Prostate gland (tissue), 2 donors: ENCODE measurements around the gene TBC1D7. TPM values are rescaled to one million over a fixed set of nuclear protein-coding genes. Genes with fewer than 3 reads are reported as not detected.

Experiments used
- DNase-seq: peaks from one replicate; pipeline ENCODE4 v3.0.0-alpha.2; 2019; ENCODE audit warnings: low spot score
- H3K27ac ChIP-seq, 2 donors: fragments of 200-600 bp; sonication (generic); 2 replicates each; pipeline ENCODE4 v1.5.1; 2017 to 2019
- H3K27me3 ChIP-seq: fragments of 200-600 bp; sonication (generic); replicated peaks from 2 replicates; pipeline ENCODE4 v1.5.1; 2019; ENCODE audit not compliant: insufficient read depth
- H3K36me3 ChIP-seq, 2 donors: fragments of 200-600 bp; sonication (generic); 1 replicate in 1 of 2; 2 replicates in 1 of 2; pipeline versions ENCODE4 v1.5.1 to v1.8.1; 2017 to 2019
- H3K4me1 ChIP-seq: fragments of 200-600 bp; sonication (generic); replicated peaks from 2 replicates; pipeline ENCODE4 v1.5.1; 2019
- H3K4me3 ChIP-seq, 2 donors: fragments of 200-600 bp; sonication (generic); 2 replicates each; pipeline ENCODE4 v1.5.1; 2017 to 2019
- H3K9me3 ChIP-seq: fragments of 200-600 bp; sonication (generic); 2 replicates; pipeline ENCODE4 v1.5.1; 2017
- CTCF ChIP-seq, 4 experiments: fragments of 200-600 bp in 2 of 4; fragments of 450-650 bp in 2 of 4; sonication (generic) in 2 of 4; IDR thresholded peaks; 1 replicate in 3 of 4; 2 replicates in 1 of 4; pipeline ENCODE4 v1.5.1; 2016 to 2019; ENCODE audit warnings: antibody characterized with exemption in 4 of 4, mild to moderate bottlenecking in 2 of 4, moderate library complexity in 2 of 4
- POLR2A ChIP-seq: fragments of 450-650 bp; IDR thresholded peaks from one replicate; pipeline ENCODE4 v1.6.1; 2016; ENCODE audit warnings: antibody characterized with exemption, mild to moderate bottlenecking
- POLR2AphosphoS5 ChIP-seq: sonication (generic); formaldehyde crosslinking; IDR thresholded peaks from one replicate; pipeline ENCODE4 v1.6.1; 2017; ENCODE audit warnings: antibody characterized with exemption
- WGBS: methylation state at CpG from one replicate; pipeline ENCODE4 v1.1.5; 2018; 5-methylcytosine and 5-hydroxymethylcytosine counted together
- intact Hi-C: fragments of 100-400 bp; cut with DNase I; formaldehyde crosslinking; loops from one replicate; pipeline ENCODE4 v1.14.2; 2022
- total RNA-seq, 2 donors: library from RNA; depleted of rRNA; stranded (reverse); fragments of >200 nt; gene quantifications; one replicate each; pipeline ENCODE4 v1.1.0, GENCODE V29; 2016

The TBC1D7 gene
- total RNA-seq, 2 donors from 2014 or later, result 11.6 to 27.9 TPM

GRCh38 chr6:13346245-13346644, 17.9 kb upstream of the TBC1D7 start:
- DNase-seq, result no peak
- H3K4me1 ChIP-seq, result no peaks in the 10 kb centered on the region
- H3K27ac ChIP-seq, result no peak overlapping the region
- H3K36me3 ChIP-seq, result no peaks in the 10 kb centered on the region
- no peaks in the 10 kb centered on the region for H3K9me3 ChIP-seq
- H3K27me3 ChIP-seq, result no peaks in the 10 kb centered on the region
- H3K4me3 ChIP-seq, result no peak overlapping the region
- 91% methylated on average over 5 of the region's 5 CpGs for WGBS
- intact Hi-C loops, result no loop called here
- TF ChIP-seq CTCF (IDR thresholded peaks at IDR 0.05), result no peak
- no peak for TF ChIP-seq POLR2AphosphoS5
- TF ChIP-seq POLR2A, result no peak

GRCh38 chr6:13342414-13343019, 14.2 kb upstream of the TBC1D7 start:
- TF ChIP-seq CTCF (IDR thresholded peaks at IDR 0.05) (no peak), POLR2A (no peak), POLR2AphosphoS5 (no peak)
- H3K4me3 ChIP-seq, result no peak overlapping the region
- no peaks in the 10 kb centered on the region for H3K27me3 ChIP-seq
- no peaks in the 10 kb centered on the region for H3K9me3 ChIP-seq
- WGBS, result 90% methylated on average over 5 of the region's 5 CpGs
- H3K36me3 ChIP-seq, result no peaks in the 10 kb centered on the region
- H3K4me1 ChIP-seq, result no peaks in the 10 kb centered on the region
- no peak overlapping the region for H3K27ac ChIP-seq
- DNase-seq, result no peak
- intact Hi-C loops, result no loop called here

- no peaks in the 10 kb centered on the region for H3K36me3 ChIP-seq
- H3K27ac ChIP-seq, result no peak overlapping the region
- 77% methylated on average over 8 of the region's 8 CpGs for WGBS
- H3K4me1 ChIP-seq, result no peaks in the 10 kb centered on the region
- TF ChIP-seq POLR2AphosphoS5, result no peak
- no peak for TF ChIP-seq CTCF (IDR thresholded peaks at IDR 0.05)
- TF ChIP-seq POLR2A, result no peak
- no peak overlapping the region for H3K4me3 ChIP-seq
- intact Hi-C loops, result loop anchor here (5.0 kb wide), 1 partner anchor 147 kb away; the partner anchor contains the start of gene GFOD1
- DNase-seq, result no peak
- H3K9me3 ChIP-seq, result no peaks in the 10 kb centered on the region
- H3K27me3 ChIP-seq, result no peaks in the 10 kb centered on the region
These were observed 11.7 kb upstream of the TBC1D7 start for GRCh38 chr6:13339863-13340630.

- no peaks in the 10 kb centered on the region for H3K4me1 ChIP-seq
- no peaks in the 10 kb centered on the region for H3K9me3 ChIP-seq
- 88% methylated on average over 5 of the region's 5 CpGs for WGBS
- no peak overlapping the region for H3K4me3 ChIP-seq
- DNase-seq, result no peak
- H3K27me3 ChIP-seq, result no peaks in the 10 kb centered on the region
- intact Hi-C loops, result loop anchor here (5.0 kb wide), 1 partner anchor 149 kb away; the partner anchor contains the start of gene GFOD1
- TF ChIP-seq POLR2AphosphoS5, result no peak
- no peak for TF ChIP-seq POLR2A
- TF ChIP-seq CTCF (IDR thresholded peaks at IDR 0.05), result no peak
- no peak overlapping the region for H3K27ac ChIP-seq
- H3K36me3 ChIP-seq, result no peaks in the 10 kb centered on the region
These were observed 9.7 kb upstream of the TBC1D7 start for GRCh38 chr6:13338038-13338437.
